Mesothelial cell of epicardium (in vitro differentiated cells): ENCODE results near the gene GABARAP. TPM values are rescaled to one million over a fixed set of nuclear protein-coding genes. Genes with fewer than 3 reads are reported as not detected.

Source experiments
- DNase-seq, 2 experiments: peaks; one replicate each; pipeline ENCODE4 v3.0.0; 2021; ENCODE audit warnings: low spot score in 2 of 2; ENCODE audit not compliant: unreplicated experiment in 2 of 2
- H3K27ac Mint-ChIP-seq: 2 replicates; pipeline ENCODE4 v1.8.0; 2021; ENCODE audit warnings: mixed read lengths
- H3K27me3 Mint-ChIP-seq: 2 replicates; pipeline ENCODE4 v1.8.0; 2021; ENCODE audit warnings: low read depth, mixed read lengths
- H3K36me3 Mint-ChIP-seq: 2 replicates; pipeline ENCODE4 v1.8.0; 2021; ENCODE audit warnings: mixed read lengths
- H3K4me1 Mint-ChIP-seq: 2 replicates; pipeline ENCODE4 v1.8.0; 2021; ENCODE audit warnings: mixed read lengths
- H3K4me3 Mint-ChIP-seq: 2 replicates; pipeline ENCODE4 v1.8.0; 2021; ENCODE audit warnings: mild to moderate bottlenecking, moderate library complexity, mixed read lengths
- H3K9me3 Mint-ChIP-seq: 2 replicates; pipeline ENCODE4 v1.8.0; 2021; ENCODE audit warnings: mixed read lengths
- CTCF ChIP-seq: fragments of 200-600 bp; sonication (generic); IDR thresholded peaks from one replicate; pipeline ENCODE4 v1.5.0; 2021; ENCODE audit warnings: antibody characterized with exemption; ENCODE audit not compliant: unreplicated experiment
- total RNA-seq: library from RNA; stranded (reverse); gene quantifications from 3 replicates; pipeline ENCODE4 v1.2.1, GENCODE V29; 2021

Gene GABARAP
- total RNA-seq, 1 donor from 2014 or later = 424 TPM

- no peaks in the 10 kb centered on the region for H3K9me3 Mint-ChIP-seq
- peaks cover 38% of the 10 kb centered on the region for H3K27me3 Mint-ChIP-seq
- no peak for TF ChIP-seq CTCF
- H3K27ac Mint-ChIP-seq = peak within 1 kb of the TSS; percentile 97
- no peaks in the 10 kb centered on the region for H3K36me3 Mint-ChIP-seq
- peak within 1 kb of the TSS; percentile 90 for H3K4me3 Mint-ChIP-seq
- peaks cover 21% of the 10 kb centered on the region for H3K4me1 Mint-ChIP-seq
- peak in 1 of 2 experiments; percentile 49 for DNase-seq
Observed at GRCh38 chr17:7262192-7262934, 20.1 kb upstream of the GABARAP start, which contains the start of gene CLDN7. Gene CLDN7, minus strand, starts transcription at chr17:7262478. Its CDS starts 435 bp downstream, at chr17:7262043.

GRCh38 chr17:7261379-7262191 is 19.3 kb upstream of the GABARAP start:
- Mint-ChIP-seq H3K4me1 (peaks cover 21% of the 10 kb centered on the region), H3K4me3 (peak overlapping the region; percentile 90), H3K9me3 (no peaks in the 10 kb centered on the region), H3K36me3 (peaks cover 3% of the 10 kb centered on the region), H3K27ac (peak overlapping the region; percentile 97), H3K27me3 (peaks cover 35% of the 10 kb centered on the region)
- no peak for TF ChIP-seq CTCF
- peak in 1 of 2 experiments; percentile 43 for DNase-seq

- peak overlapping the region; percentile 89 for H3K27ac Mint-ChIP-seq
- peak in 1 of 2 experiments; percentile 56 for DNase-seq
- peaks cover 35% of the 10 kb centered on the region for H3K27me3 Mint-ChIP-seq
- peak overlapping the region; percentile 72 for H3K4me3 Mint-ChIP-seq
- peaks cover 21% of the 10 kb centered on the region for H3K4me1 Mint-ChIP-seq
- H3K36me3 Mint-ChIP-seq = peaks cover 8% of the 10 kb centered on the region
- TF ChIP-seq CTCF = no peak
- H3K9me3 Mint-ChIP-seq = no peaks in the 10 kb centered on the region
Observed at GRCh38 chr17:7260651-7261378, 18.6 kb upstream of the GABARAP start.

GRCh38 chr17:7260151-7260550 is 17.9 kb upstream of the GABARAP start:
- Mint-ChIP-seq H3K27ac (peak overlapping the region; percentile 89), H3K4me1 (peaks cover 21% of the 10 kb centered on the region), H3K9me3 (no peaks in the 10 kb centered on the region), H3K4me3 (peak overlapping the region; percentile 72), H3K27me3 (peaks cover 35% of the 10 kb centered on the region), H3K36me3 (peaks cover 8% of the 10 kb centered on the region)
- no peak for DNase-seq
- TF ChIP-seq CTCF = no peak

GRCh38 chr17:7259555-7259889 is 17.3 kb upstream of the GABARAP start:
- no peak for DNase-seq
- H3K27ac Mint-ChIP-seq = peak overlapping the region; percentile 22
- peaks cover 21% of the 10 kb centered on the region for H3K4me1 Mint-ChIP-seq
- H3K27me3 Mint-ChIP-seq = peaks cover 33% of the 10 kb centered on the region
- H3K36me3 Mint-ChIP-seq = peaks cover 13% of the 10 kb centered on the region
- no peak for TF ChIP-seq CTCF
- no peaks in the 10 kb centered on the region for H3K9me3 Mint-ChIP-seq
- H3K4me3 Mint-ChIP-seq = no peak overlapping the region
